SK-MEL-5 (cell line): ENCODE data around the gene LRRC8D. TPM values are rescaled to one million over a fixed set of nuclear protein-coding genes. Genes with fewer than 3 reads are reported as not detected.

Experiments
- DNase-seq: peaks from one replicate; pipeline ENCODE4 v3.0.0-alpha.2; 2016; ENCODE audit warnings: low read depth, low spot score
- in situ Hi-C: cut with HindIII; loops from 2 replicates; pipeline ENCODE4 v1.10.0; 2016; ENCODE audit warnings: low sequenced_read_pairs, high pct_unique_total_duplicates, low pct_unique_long_range_greater_than_20kb
- total RNA-seq: library from RNA; depleted of rRNA; stranded (reverse); fragments of >200 nt; shearing (Covaris generic); gene quantifications from 2 replicates; pipeline ENCODE4 v1.2.3, GENCODE V29; 2014

LRRC8D gene
- total RNA-seq, 1 experiment from 2014 or later: 48.7 TPM

GRCh38 chr1:89844241-89844807, 23.5 kb downstream of the LRRC8D start:
- in situ Hi-C loops: no loop called here
- DNase-seq: no peak

- in situ Hi-C loops: no loop called here
- no peak for DNase-seq
These were observed 24.0 kb downstream of the LRRC8D start for GRCh38 chr1:89844860-89845259.

GRCh38 chr1:89847191-89847729, 26.4 kb downstream of the LRRC8D start:
- in situ Hi-C loops: no loop called here
- no peak for DNase-seq

GRCh38 chr1:89850844-89851415, 30.1 kb downstream of the LRRC8D start:
- DNase-seq: no peak
- in situ Hi-C loops: no loop called here

- in situ Hi-C loops: no loop called here
- DNase-seq: no peak
These were observed 33.3 kb downstream of the LRRC8D start for GRCh38 chr1:89854140-89854539.

GRCh38 chr1:89855413-89856123, 34.7 kb downstream of the LRRC8D start:
- DNase-seq: no peak
- in situ Hi-C loops: no loop called here

GRCh38 chr1:89863165-89863830, 42.5 kb downstream of the LRRC8D start:
- in situ Hi-C loops: no loop called here

GRCh38 chr1:89865498-89866382, 44.9 kb downstream of the LRRC8D start:
- in situ Hi-C loops: no loop called here
- DNase-seq: no peak

More at GRCh38 chr1:89863165-89863830, 42.5 kb downstream of the LRRC8D start:
- DNase-seq: peak; percentile 12

GRCh38 chr1:89866568-89866967, 45.7 kb downstream of the LRRC8D start:
- in situ Hi-C loops: no loop called here
- DNase-seq: no peak

- in situ Hi-C loops: no loop called here
- DNase-seq: no peak
These were observed 50.2 kb downstream of the LRRC8D start for GRCh38 chr1:89870998-89871397.

GRCh38 chr1:89871768-89872473, 51.1 kb downstream of the LRRC8D start:
- in situ Hi-C loops: no loop called here
- no peak for DNase-seq

- no peak for DNase-seq
- in situ Hi-C loops: no loop called here
These were observed 51.7 kb downstream of the LRRC8D start for GRCh38 chr1:89872567-89872966.

- in situ Hi-C loops: no loop called here
These were observed 52.5 kb downstream of the LRRC8D start for GRCh38 chr1:89873288-89873687.

GRCh38 chr1:89873770-89874169, 52.9 kb downstream of the LRRC8D start:
- in situ Hi-C loops: no loop called here
- DNase-seq: peak; percentile 43

More at GRCh38 chr1:89873288-89873687, 52.5 kb downstream of the LRRC8D start:
- DNase-seq: peak; percentile 38

GRCh38 chr1:89876463-89876862, 55.6 kb downstream of the LRRC8D start:
- in situ Hi-C loops: no loop called here
- DNase-seq: no peak

- DNase-seq: no peak
- in situ Hi-C loops: no loop called here
These were observed 56.9 kb downstream of the LRRC8D start for GRCh38 chr1:89877756-89878155.

GRCh38 chr1:89878256-89878655, 57.4 kb downstream of the LRRC8D start:
- no peak for DNase-seq
- in situ Hi-C loops: no loop called here
